Loucy (cell line): ENCODE results near the gene C1QTNF8.

Experiments
- CTCF ChIP-seq: fragments of 200-600 bp; sonication (generic); conservative IDR thresholded peaks from 2 replicates; pipeline ENCODE4 v1.5.1; 2014; ENCODE audit warnings: mild to moderate bottlenecking, antibody characterized with exemption, low read length
- EZH2phosphoT487 ChIP-seq: fragments of 200-600 bp; IDR thresholded peaks from 2 replicates; pipeline ENCODE4 v1.6.1; 2018; ENCODE audit warnings: antibody characterized with exemption, mild to moderate bottlenecking, moderate library complexity, borderline replicate concordance

- TF ChIP-seq EZH2phosphoT487 (no peak), CTCF (no peak)
Measured at GRCh38 chr16:1049113-1049975, 46.7 kb downstream of the C1QTNF8 start.
